ENCODE results near the gene CTDSPL.

CTDSPL gene

DNA sequence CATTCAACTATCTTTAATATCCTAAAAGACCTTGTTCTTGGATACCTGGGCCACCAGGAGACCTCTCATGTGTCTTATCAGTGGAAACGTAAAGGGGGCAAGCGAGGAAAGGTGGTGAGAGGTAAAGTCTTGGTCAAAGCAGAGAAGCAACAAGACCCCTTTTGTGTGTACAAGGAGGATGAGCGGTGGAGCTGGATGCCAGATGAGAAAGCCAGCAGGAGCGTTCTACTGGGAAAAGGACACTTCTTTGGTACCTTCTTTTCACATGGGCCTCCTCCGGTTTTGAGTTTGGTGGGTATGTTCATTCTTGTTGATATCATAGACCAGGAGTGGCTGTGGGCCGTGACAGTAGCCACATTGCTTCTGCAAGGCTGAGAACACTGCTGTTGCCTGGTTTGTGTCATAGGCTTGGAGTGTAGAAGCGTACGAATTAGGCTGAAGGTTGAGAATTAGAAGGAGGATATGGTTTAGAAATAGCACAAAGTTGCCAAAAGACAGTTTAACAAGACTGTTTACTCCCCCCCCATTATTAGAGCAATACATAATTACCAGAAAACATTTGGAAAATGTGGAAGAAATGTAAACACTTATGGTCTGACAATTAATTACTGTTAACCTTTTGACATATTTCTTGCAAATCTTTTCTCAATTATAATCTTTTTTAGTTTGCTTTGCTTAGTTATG, 82.1 kb downstream of the CTDSPL start:
- no peak for DNase-seq (ENCODE audit: low read depth in 2 of 2)

GRCh38 chr3:37944391-37944842, 82.7 kb downstream of the CTDSPL start:
- no peak for DNase-seq (ENCODE audit: low read depth in 2 of 2)

DNA sequence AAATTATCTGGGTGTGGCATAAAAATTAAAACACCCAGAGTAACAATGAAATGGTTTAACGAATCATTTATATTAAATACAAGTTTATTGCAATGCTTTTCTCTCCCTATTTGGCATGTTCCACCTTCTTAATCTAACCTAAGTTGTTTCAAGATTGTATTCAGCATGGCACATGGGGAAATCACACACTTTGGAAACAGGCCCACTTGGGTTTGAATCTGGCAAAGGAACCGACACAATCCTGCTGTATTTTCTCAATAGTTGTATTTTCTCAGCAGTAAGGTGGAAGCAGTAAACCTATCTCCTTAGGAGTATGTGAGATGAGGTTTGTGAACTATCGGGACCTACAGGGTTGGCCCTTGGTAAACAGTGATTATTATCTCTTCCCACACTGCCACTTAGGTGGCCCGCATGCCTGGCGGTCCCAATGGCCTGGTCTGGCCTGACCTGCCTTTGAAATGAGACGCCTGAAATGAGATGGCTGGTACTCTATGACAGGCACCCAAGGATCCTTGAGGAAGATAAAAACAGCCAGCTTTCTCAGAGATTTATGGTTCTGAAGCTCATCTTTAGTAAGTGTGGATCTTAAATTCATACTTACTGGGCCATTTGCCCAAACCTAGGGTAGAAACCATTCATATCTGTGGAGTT, 83.6 kb downstream of the CTDSPL start:
- DNase-seq (ENCODE audit: low read depth in 2 of 2), result no peak

DNA sequence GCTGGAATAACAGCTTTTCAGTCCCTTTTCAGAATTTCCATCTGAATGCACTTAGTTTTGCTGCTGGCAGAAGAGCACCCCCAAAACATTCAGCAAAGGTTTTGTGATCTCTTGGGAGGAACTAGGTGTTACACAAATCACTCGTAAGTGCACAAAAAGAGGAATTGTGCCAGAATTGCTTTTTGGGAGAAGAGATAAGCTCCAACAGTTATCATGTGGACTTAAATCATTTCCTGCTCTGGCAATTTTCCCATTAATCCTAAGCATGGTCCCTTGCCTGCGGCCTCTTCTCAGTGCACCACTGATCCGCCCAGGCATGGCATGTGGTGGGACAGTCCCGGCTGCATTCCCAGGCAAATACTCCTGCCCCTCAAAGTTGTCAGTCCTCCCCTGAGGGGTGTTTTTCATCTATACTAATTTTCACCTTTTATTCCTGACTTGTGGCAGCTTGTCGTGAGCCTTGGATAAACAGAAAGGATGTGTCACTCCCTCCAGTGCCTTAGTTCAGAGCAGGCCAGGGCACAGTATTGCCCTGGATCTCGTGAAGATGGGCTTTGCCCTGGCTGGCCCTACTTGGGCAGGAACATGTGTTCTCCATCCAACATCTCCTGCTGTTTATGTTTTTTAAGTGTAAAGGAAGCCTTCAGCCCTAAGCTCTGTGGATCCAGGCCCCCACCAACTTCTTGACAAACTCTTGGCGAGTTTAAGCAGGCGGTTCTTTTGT, 84.3 kb downstream of the CTDSPL start:
- DNase-seq (ENCODE audit: low read depth in 2 of 2), result no peak

GRCh38 chr3:37946531-37946889, 84.8 kb downstream of the CTDSPL start:
- no peak for DNase-seq (ENCODE audit: low read depth in 2 of 2)

- no peak for DNase-seq (ENCODE audit: low read depth in 2 of 2)
Measured at GRCh38 chr3:37949866-37950265, 88.2 kb downstream of the CTDSPL start.

GRCh38 chr3:37952564-37952963, 90.9 kb downstream of the CTDSPL start:
- DNase-seq (ENCODE audit: low read depth in 2 of 2), result no peak

GRCh38 chr3:37953226-37953625, 91.5 kb downstream of the CTDSPL start:
- no peak for DNase-seq (ENCODE audit: low read depth in 2 of 2)

GRCh38 chr3:37953707-37954394, 92.2 kb downstream of the CTDSPL start:
- no peak for DNase-seq (ENCODE audit: low read depth in 2 of 2)

DNA sequence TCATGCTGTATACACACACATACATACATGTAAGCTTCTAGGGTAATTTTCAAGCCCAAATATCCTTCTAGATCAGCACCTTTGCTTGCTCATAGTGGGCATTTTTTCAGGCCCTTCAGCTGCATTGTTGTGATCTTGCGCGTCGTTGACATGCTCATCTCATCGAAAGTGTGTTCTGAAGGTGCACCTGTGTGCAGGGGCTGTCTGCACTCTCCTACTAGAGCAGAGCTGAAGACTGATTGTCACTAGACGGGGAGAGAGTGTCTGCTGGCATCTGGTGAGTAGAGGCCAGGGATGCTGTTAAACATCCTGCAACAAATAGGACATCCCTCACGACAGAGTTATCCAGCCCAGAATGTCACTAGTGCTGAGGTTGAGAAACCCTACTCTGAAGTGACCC, 93.2 kb downstream of the CTDSPL start:
- no peak for DNase-seq (ENCODE audit: low read depth in 2 of 2)

- DNase-seq (ENCODE audit: low read depth in 2 of 2), result no peak
Measured at GRCh38 chr3:37955918-37956707, 94.4 kb downstream of the CTDSPL start.

GRCh38 chr3:37956723-37957538, 95.3 kb downstream of the CTDSPL start:
- no peak for DNase-seq (ENCODE audit: low read depth in 2 of 2)

DNA sequence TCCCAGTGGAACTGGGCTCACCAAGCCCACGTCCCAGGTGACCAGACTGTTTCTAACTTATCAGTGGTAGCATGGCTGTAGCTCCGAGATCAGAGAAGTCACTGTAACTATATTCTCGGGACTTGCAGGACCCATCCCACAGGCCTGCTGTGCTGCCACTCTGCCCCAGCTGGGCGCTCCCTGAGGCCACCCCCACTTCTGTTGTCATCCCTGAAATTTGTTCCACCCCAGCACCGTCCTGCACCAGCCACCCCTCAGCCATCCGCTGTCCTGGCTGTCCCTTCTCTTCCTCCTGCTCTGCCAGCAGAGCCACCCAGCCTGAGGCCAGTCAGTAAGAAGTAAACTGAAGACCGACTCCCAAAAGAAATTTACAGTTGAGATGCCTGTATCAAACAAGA, 95.9 kb downstream of the CTDSPL start:
- no peak for DNase-seq (ENCODE audit: low read depth in 2 of 2)

- DNase-seq (ENCODE audit: low read depth in 2 of 2), result no peak
Measured at GRCh38 chr3:37961622-37962431, 100.1 kb downstream of the CTDSPL start.

DNA sequence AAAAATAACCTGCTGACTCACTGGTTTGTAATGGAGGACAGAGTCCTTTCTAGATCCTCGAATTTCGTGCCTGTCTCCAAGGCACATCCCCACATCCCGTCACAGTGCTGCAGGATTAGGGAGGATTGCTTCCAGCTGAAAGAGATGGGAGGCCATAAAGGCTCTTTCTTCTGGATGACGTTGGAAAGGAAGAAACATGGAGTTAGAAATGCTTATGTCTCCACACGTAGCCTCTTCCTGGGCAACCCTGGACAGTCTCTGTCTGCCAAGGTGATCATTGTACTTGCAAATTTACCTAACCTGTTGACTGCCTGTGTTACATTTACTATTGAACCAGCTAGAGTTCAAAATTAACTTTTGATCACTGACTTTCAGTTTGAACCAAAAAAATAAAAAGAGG, 101.3 kb downstream of the CTDSPL start:
- DNase-seq (ENCODE audit: low read depth in 2 of 2), result no peak

GRCh38 chr3:37963635-37964034, 102.0 kb downstream of the CTDSPL start:
- no peak for DNase-seq (ENCODE audit: low read depth in 2 of 2)

DNA sequence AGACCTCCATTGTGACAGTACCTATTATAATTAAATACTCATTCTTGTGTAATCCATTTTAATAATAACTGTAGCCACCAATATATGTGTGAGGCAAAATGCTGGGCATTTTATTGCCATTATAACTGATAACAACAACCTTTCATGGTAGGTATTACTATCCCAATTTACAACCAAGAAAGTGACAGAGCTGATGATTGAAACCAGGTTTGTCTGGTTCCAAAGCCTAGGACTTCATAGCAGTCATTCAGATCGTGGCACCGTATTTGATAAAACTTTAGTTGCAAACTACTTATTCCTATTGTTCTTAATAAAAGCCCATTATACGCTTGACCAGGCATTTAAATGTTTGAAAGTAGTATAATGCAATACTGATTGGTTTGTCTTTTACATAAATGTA, 102.5 kb downstream of the CTDSPL start:
- no peak for DNase-seq (ENCODE audit: low read depth in 2 of 2)

- no peak for DNase-seq (ENCODE audit: low read depth in 2 of 2)
Measured at GRCh38 chr3:37964716-37965115, 103.0 kb downstream of the CTDSPL start.

DNA sequence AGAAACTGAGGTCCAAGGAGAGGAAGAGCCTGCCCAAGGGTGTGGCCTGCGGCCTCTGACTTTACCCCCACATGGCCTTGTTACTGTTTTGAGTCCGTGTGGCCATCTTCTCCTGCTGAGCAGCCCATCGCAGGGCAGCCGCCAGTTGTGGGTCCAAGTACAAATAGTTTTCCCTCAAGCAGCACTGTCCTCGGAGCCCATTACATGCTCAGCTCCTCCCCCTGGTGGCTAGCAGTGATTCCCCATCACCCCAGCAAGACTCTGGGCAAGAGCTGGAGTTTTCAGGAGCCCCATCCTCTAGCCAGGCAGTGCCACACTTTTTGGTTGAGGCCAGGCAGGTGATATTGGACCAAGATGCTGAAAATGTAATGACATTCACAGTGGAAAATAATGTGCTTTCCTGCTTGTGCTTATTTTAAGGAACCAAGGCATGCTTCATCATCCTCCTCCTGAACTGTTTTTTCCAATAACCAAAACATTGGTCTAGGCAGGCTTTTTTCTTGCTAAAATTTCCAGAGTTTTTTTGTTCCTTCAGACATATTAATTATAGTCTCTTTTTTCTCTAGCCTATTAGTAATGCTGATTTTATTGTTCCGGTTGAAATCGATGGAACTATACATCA, 105.7 kb downstream of the CTDSPL start:
- peak in 1 of 2 donors; percentile 14 for DNase-seq (ENCODE audit: low read depth in 2 of 2)

Measured in stimulated activated CD8-positive, alpha-beta memory T cell treated with anti-CD3 and anti-CD28 coated beads, Interleukin-7, amount 100 ng/mL, for 1 hour (primary cell).